Measurements from ENCODE around the gene SOCS1. TPM values are rescaled to one million over a fixed set of nuclear protein-coding genes. Genes with fewer than 3 reads are reported as not detected.

SOCS1 gene
- total and polyA plus RNA-seq, 2 experiments from 2014 or later = 13.1 to 18.6 TPM

GRCh38 chr16:11295672-11296071 is 39.7 kb upstream of the SOCS1 start:
- DNase-seq (ENCODE audit: low spot score) = no peak
- H2AFZ ChIP-seq = no peak overlapping the region
- H3K27me3 ChIP-seq = no peaks in the 10 kb centered on the region
- TF ChIP-seq EZH2 (IDR thresholded peaks at IDR 0.05; ENCODE audit: borderline replicate concordance) (no peak), EZH2phosphoT487 (IDR thresholded peaks at IDR 0.05; ENCODE audit: low read depth, severe bottlenecking, unreplicated experiment) (no peak), CTCF (IDR thresholded peaks at IDR 0.05; ENCODE audit: poor library complexity) (no peak)
- no peaks in the 10 kb centered on the region for H3K79me2 ChIP-seq
- H3K36me3 ChIP-seq (replicated peaks; ENCODE audit: insufficient read depth, low read depth) = no peaks in the 10 kb centered on the region
- peaks cover 38% of the 10 kb centered on the region for H3K4me1 ChIP-seq (ENCODE audit: insufficient read depth)
- no peaks in the 10 kb centered on the region for H3K9me2 ChIP-seq (replicated peaks; ENCODE audit: insufficient read depth)
- H3K9me3 ChIP-seq (ENCODE audit: low read depth) = no peaks in the 10 kb centered on the region
- H3K4me3 ChIP-seq = no peak overlapping the region
- H3K4me2 ChIP-seq = no peak overlapping the region
- H3K27ac ChIP-seq = peak overlapping the region; percentile 83
- H4K20me1 ChIP-seq (ENCODE audit: insufficient read depth, poor library complexity, severe bottlenecking) = no peaks in the 10 kb centered on the region
- WGBS (ENCODE audit: low lambda C conversion rate, missing lambda C conversion rate) = 95% methylated on average over 4 of the region's 4 CpGs

DNA sequence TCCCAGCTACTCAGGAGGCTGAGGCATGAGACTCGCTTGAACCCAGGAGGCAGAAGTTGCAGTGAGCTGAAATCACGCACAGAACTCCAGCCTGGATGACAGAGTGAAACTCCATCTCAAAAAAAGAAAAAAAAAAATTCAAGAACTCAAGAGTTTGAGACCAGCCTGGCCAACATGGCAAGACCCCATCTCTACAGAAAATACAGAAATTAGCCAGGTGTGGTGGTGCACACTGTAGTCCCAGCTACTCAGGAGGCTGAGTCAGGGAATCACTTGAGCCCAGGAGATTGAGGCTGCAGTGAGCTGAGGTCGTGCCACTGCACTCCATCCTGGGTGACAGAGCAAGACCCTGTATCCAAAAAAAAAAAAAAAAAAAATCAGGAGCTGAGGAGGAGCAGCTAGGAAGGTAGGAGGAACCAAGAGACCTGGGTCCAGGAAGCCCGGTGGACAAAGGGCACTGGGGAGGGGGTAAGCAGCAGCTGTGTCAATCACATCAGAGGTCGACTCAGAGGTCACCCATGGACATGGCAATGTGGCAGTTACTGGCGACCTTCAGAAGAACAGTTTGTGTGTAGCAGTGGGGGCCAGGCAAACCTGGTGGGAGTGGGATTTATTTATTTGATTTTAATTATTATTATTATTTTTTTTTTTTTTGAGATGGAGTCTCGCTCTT is 36.2 kb upstream of the SOCS1 start:
- Histone ChIP-seq H3K4me3 (no peak overlapping the region), H3K4me1 (ENCODE audit: insufficient read depth) (peaks cover 21% of the 10 kb centered on the region), H3K79me2 (no peaks in the 10 kb centered on the region), H3K9me3 (ENCODE audit: low read depth) (no peaks in the 10 kb centered on the region), H2AFZ (no peak overlapping the region), H3K4me2 (no peak overlapping the region), H3K27me3 (no peaks in the 10 kb centered on the region), H3K27ac (no peak overlapping the region), H3K9me2 (replicated peaks; ENCODE audit: insufficient read depth) (no peaks in the 10 kb centered on the region), H3K36me3 (replicated peaks; ENCODE audit: insufficient read depth, low read depth) (no peaks in the 10 kb centered on the region), H4K20me1 (ENCODE audit: insufficient read depth, poor library complexity, severe bottlenecking) (no peaks in the 10 kb centered on the region)
- 92% methylated on average over 7 of the region's 7 CpGs for WGBS (ENCODE audit: low lambda C conversion rate, missing lambda C conversion rate)
- TF ChIP-seq CTCF (IDR thresholded peaks at IDR 0.05; ENCODE audit: poor library complexity) (no peak), EZH2 (IDR thresholded peaks at IDR 0.05; ENCODE audit: borderline replicate concordance) (no peak), EZH2phosphoT487 (IDR thresholded peaks at IDR 0.05; ENCODE audit: low read depth, severe bottlenecking, unreplicated experiment) (no peak)
- DNase-seq (ENCODE audit: low spot score) = no peak

DNA sequence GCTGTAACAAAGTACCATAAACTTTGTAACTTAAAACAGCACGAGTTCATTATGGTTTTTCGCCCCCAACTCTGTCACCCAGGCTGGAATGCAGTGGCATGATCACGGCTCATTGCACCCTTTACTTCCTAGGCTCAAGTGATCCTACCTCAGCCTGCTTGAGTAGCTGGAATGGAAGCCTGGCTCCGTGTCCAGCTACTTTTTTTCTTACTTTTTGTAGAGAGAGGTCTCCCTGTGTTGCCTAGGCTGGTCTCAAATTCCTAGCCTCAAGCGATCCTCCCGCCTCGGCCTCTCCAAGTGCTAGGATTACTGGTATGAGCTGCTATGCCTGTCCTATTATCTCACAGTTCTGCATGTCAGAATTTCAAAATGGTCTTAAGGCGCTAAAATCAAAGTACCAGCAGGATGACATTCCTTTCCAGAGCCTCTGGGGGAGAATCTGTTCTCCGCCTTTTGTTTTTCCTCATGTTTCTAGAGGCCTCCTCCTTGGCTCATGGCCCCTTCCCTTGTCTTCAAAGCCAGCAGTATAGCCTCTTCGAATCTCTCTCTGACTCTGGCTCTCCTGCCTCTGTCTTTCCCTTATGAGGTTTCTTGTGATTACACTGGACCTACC is 35.2 kb upstream of the SOCS1 start:
- DNase-seq (ENCODE audit: low spot score) = no peak
- H3K9me2 ChIP-seq (replicated peaks; ENCODE audit: insufficient read depth) = no peaks in the 10 kb centered on the region
- H3K4me2 ChIP-seq = no peak overlapping the region
- no peaks in the 10 kb centered on the region for H4K20me1 ChIP-seq (ENCODE audit: insufficient read depth, poor library complexity, severe bottlenecking)
- TF ChIP-seq EZH2 (IDR thresholded peaks at IDR 0.05; ENCODE audit: borderline replicate concordance) (no peak), CTCF (IDR thresholded peaks at IDR 0.05; ENCODE audit: poor library complexity) (no peak), EZH2phosphoT487 (IDR thresholded peaks at IDR 0.05; ENCODE audit: low read depth, severe bottlenecking, unreplicated experiment) (no peak)
- no peaks in the 10 kb centered on the region for H3K79me2 ChIP-seq
- H3K9me3 ChIP-seq (ENCODE audit: low read depth) = no peaks in the 10 kb centered on the region
- no peak overlapping the region for H3K4me3 ChIP-seq
- 52% methylated on average over 10 of the region's 10 CpGs for WGBS (ENCODE audit: low lambda C conversion rate, missing lambda C conversion rate)
- H3K27me3 ChIP-seq = no peaks in the 10 kb centered on the region
- H3K36me3 ChIP-seq (replicated peaks; ENCODE audit: insufficient read depth, low read depth) = no peaks in the 10 kb centered on the region
- peaks cover 11% of the 10 kb centered on the region for H3K4me1 ChIP-seq (ENCODE audit: insufficient read depth)
- H3K27ac ChIP-seq = no peak overlapping the region
- no peak overlapping the region for H2AFZ ChIP-seq
